ENCODE results near the gene BRIX1. TPM values are rescaled to one million over a fixed set of nuclear protein-coding genes. Genes with fewer than 3 reads are reported as not detected.

Gene BRIX1
- total RNA-seq, 1 experiment from 2014 or later: 77.0 TPM

DNA sequence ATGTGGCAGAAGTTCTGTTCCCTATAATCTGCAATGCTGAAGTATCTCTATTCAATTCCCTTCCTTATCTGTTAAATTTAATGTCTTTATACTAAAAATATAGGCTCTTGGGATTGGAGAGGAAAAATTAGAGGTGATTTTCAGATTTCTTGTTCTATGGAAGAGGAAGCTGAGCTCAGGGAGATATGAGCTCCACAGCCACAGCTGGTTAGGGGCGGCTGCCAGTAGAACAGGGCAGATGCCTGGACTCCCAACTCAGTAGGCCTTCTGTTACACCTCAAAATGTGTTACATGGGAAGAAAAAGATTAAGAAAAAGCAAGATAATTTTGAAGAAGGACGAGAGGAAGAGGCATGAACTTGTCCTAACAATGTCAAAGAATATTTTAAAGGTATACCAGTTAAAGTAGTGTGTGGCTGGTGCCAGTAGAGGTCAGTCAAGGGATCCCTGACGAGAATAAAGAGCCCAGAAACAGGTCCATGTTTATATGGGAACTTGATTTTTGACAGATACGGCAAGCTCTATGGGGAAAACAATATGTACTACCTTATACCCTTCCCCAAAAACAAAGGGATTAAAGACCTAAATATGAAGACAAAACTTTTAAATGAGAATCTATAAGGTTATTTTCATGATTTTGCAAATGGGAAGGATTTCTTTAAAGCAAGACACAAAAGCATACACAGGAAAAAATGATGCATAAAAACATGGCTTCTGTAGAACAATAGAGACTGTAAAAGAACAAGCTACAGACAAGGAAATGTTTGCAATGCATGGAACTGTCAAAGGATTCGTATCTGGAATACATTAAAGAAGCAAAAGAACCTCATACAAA, 42.6 kb downstream of the BRIX1 start:
- H3K4me3 Mint-ChIP-seq: no peak overlapping the region
- H3K18ac ChIP-seq (ENCODE audit: insufficient read length, low read depth, low read length): no peak overlapping the region
- no CpG with 5 or more reads among the region's 5 CpGs for WGBS (ENCODE audit: extremely low coverage, insufficient read length, low lambda C conversion rate)

More for the DNA sequence above, 42.6 kb downstream of the BRIX1 start:
- Histone ChIP-seq H3K14ac (ENCODE audit: insufficient read depth, low read length) (no peak overlapping the region), H2BK12ac (ENCODE audit: insufficient read length, low read depth, low read length) (no peak overlapping the region), H2BK5ac (ENCODE audit: insufficient read length, low read length) (no peak overlapping the region), H2AK5ac (ENCODE audit: insufficient read length, low read length) (no peak overlapping the region), H3K27ac (ENCODE audit: insufficient read length, low read depth, low read length) (no peak overlapping the region), H2BK15ac (ENCODE audit: low read depth, low read length) (no peak overlapping the region), H3K79me2 (ENCODE audit: insufficient read depth, low read length) (no peaks in the 10 kb centered on the region), H4K5ac (ENCODE audit: insufficient read length, low read depth, low read length) (no peak overlapping the region), H3K9me3 (ENCODE audit: control insufficient read depth, low read depth, low read length) (no peaks in the 10 kb centered on the region), H3K4me1 (ENCODE audit: insufficient read depth, low read length) (no peaks in the 10 kb centered on the region), H3K56ac (ENCODE audit: insufficient read length, low read depth, low read length) (no peak overlapping the region), H2BK20ac (ENCODE audit: low read depth, low read length, poor library complexity, severe bottlenecking) (no peak overlapping the region), H3T11ph (ENCODE audit: low read length) (no peak overlapping the region), H4K20me1 (ENCODE audit: control insufficient read depth, insufficient read depth, insufficient read length) (no peaks in the 10 kb centered on the region), H3K23ac (ENCODE audit: insufficient read length, low read depth, low read length) (no peak overlapping the region), H2AFZ (ENCODE audit: low read length) (no peak overlapping the region), H2BK120ac (ENCODE audit: low read depth, low read length, poor library complexity, severe bottlenecking) (no peak overlapping the region), H3K4ac (ENCODE audit: low read depth, low read length) (no peak overlapping the region), H4K8ac (replicated peaks; ENCODE audit: insufficient read length, low read depth, low read length) (no peak overlapping the region), H3K4me2 (ENCODE audit: insufficient read depth, insufficient read length, low read length) (no peak overlapping the region), H3K27me3 (ENCODE audit: insufficient read depth, low read length) (no peaks in the 10 kb centered on the region), H3K23me2 (ENCODE audit: insufficient read length, low read depth, low read length, poor library complexity, severe bottlenecking) (no peaks in the 10 kb centered on the region), H3K79me1 (ENCODE audit: insufficient read depth, low read depth, low read length, poor library complexity, severe bottlenecking) (no peaks in the 10 kb centered on the region), H4K91ac (ENCODE audit: insufficient read length, low read depth, low read length) (no peak overlapping the region), H3K9ac (ENCODE audit: extremely low read depth, insufficient read length, low read length) (no peak overlapping the region)
- TF ChIP-seq, protein P1, sequence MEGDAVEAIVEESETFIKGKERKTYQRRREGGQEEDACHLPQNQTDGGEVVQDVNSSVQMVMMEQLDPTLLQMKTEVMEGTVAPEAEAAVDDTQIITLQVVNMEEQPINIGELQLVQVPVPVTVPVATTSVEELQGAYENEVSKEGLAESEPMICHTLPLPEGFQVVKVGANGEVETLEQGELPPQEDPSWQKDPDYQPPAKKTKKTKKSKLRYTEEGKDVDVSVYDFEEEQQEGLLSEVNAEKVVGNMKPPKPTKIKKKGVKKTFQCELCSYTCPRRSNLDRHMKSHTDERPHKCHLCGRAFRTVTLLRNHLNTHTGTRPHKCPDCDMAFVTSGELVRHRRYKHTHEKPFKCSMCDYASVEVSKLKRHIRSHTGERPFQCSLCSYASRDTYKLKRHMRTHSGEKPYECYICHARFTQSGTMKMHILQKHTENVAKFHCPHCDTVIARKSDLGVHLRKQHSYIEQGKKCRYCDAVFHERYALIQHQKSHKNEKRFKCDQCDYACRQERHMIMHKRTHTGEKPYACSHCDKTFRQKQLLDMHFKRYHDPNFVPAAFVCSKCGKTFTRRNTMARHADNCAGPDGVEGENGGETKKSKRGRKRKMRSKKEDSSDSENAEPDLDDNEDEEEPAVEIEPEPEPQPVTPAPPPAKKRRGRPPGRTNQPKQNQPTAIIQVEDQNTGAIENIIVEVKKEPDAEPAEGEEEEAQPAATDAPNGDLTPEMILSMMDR (conservative IDR thresholded peaks at IDR 0.05): peak; percentile 73
- H3K9me3 Mint-ChIP-seq: no peaks in the 10 kb centered on the region
- no peaks in the 10 kb centered on the region for H3K27me3 Mint-ChIP-seq (ENCODE audit: low read depth)
- peaks cover 0 to 2% of the 10 kb centered on the region in 2 experiments; a peak in 1 of 4 replicates for H3K4me1 Mint-ChIP-seq
- peaks cover 5 to 26% (median 15%) of the 10 kb centered on the region in 3 experiments; a peak in 5 of 7 replicates for H3K36me3 Mint-ChIP-seq (ENCODE audit: insufficient read depth in 1 of 3, low read depth in 3 of 3)
- no peak for DNase-seq
- H3K27ac Mint-ChIP-seq: peak overlapping the region in 1 of 3 experiments; percentile 63; a peak in 1 of 7 replicates
